ENCODE data around the gene CDK5.
"Not testable (repeated sequence)": the region's sequence is repeated elsewhere in the genome, so short reads cannot be mapped to it uniquely, and the experiment has no call there.

CDK5 gene

DNA sequence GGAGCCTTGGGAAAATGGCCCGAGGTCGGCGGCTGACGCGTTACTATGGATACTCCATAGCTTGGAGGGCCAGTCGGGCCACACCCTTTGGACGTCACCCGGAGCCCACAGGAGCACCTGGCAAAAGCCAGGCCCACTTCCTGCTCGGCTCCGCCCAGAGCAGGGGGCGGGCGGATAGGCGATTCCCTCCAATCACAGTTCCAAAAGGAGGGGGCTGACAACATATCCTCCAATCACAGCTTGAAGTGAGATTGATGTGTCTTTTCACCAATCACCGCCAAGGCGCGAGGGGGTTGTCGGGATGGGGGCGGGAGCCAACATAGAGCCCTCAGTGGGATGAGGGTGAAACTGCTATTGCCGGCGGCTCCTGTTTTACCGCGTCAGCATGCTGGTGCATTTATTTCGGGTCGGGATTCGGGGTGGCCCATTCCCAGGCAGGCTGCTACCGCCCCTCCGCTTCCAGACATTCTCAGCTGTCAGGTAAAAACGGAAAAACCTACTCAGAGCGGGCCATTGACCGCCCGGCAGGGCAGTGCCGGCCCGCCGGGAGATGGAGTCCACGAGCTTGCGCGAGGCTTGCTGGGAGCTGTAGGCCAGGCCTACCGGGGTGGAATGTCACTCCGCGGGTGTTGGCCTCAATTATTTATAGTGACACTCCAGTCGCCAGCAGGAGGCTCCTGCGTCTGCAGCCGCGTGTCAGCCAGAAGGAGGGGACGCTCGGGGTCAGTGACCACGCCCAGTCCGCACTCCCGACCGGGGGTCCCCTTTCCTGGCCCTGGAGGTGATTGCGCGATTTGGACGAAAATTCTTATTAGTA lies 29.4 kb downstream of the CDK5 start, which contains the start of gene ABCB8:
Gene ABCB8 (plus strand): TSS at position 320 of the 817 bp plus-strand sequence. CDS start 66 bp downstream, at position 386.
- Histone ChIP-seq H3K4me3 (ENCODE audit: low read depth, low read length) (peak within 1 kb of the TSS; percentile 91), H3K4me1 (no peaks in the 10 kb centered on the region), H3K27me3 (no peaks in the 10 kb centered on the region), H3K9me3 (no peaks in the 10 kb centered on the region), H3K36me3 (no peaks in the 10 kb centered on the region)
- TF ChIP-seq CTCF (IDR thresholded peaks at IDR 0.05; ENCODE audit: low read depth, low read length): peak; percentile 55
- peak; percentile 98 for DNase-seq

GRCh38 chr7:151027728-151028130 lies 30.0 kb downstream of the CDK5 start:
- peak overlapping the region; percentile 91 for H3K4me3 ChIP-seq (ENCODE audit: low read depth, low read length)
- H3K36me3 ChIP-seq, DNase-seq, H3K9me3 ChIP-seq, H3K4me1 ChIP-seq, H3K27me3 ChIP-seq: not testable (repeated sequence)

DNA sequence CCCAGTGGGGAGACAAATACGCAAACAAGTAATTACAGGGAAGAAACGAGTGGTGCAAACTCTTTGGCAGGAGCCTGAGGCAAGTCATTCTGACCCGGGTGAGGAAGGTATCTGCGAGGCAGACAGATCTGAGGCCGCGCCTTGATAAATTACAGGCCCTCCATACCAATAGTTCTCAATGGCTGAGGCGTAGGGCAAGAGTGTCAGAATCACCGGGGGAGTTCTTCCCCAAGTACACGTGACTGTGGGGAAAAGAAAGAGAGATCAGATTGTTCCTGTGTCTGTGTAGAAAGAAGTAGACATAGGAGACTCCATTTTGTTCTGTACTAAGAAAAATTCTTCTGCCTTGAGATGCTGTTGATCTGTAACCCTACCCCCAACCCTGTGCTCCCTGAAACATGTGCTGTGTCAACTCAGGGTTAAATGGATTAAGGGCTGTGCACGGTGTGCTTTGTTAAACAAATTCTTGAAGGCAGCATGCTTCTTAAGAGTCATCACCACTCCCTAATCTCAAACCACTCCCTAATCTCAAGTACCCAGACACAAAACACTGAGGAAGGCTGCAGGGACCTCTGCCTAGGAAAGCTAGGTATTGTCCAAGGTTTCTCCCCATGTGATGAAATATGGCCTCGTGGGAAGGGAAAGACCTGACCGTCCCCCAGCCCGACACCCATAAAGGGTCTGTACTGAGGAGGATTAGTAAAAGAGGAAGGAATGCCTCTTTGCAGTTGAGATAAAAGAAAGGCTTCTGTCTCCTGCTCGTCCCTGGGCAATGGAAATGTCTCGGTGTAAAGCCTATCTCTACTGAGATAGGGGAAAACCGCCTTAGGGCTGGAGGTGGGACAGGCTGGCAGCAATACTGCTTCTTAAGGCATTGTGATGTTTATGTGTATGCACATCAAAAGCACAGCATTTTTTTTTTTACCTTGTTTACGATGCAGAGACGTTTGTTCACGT lies 30.6 kb downstream of the CDK5 start:
- not testable (repeated sequence) for DNase-seq; H3K4me1 ChIP-seq; H3K36me3 ChIP-seq; H3K9me3 ChIP-seq; H3K4me3 ChIP-seq (ENCODE audit: low read depth, low read length); H3K27me3 ChIP-seq

GRCh38 chr7:151025924-151026671 lies 31.6 kb downstream of the CDK5 start:
- no peaks in the 10 kb centered on the region for H3K4me1 ChIP-seq
- H3K27me3 ChIP-seq: no peaks in the 10 kb centered on the region
- DNase-seq: no peak
- no peak for TF ChIP-seq CTCF (IDR thresholded peaks at IDR 0.05; ENCODE audit: low read depth, low read length)
- H3K4me3 ChIP-seq (ENCODE audit: low read depth, low read length): no peak overlapping the region
- H3K36me3 ChIP-seq: no peaks in the 10 kb centered on the region
- no peaks in the 10 kb centered on the region for H3K9me3 ChIP-seq

GRCh38 chr7:151024435-151025056 lies 33.2 kb downstream of the CDK5 start, which contains the start of gene ATG9B:
Gene ATG9B, minus strand, starts transcription at chr7:151024494. Its CDS starts 71 bp downstream, at chr7:151024423.
- Histone ChIP-seq H3K36me3 (no peaks in the 10 kb centered on the region), H3K4me1 (no peaks in the 10 kb centered on the region), H3K9me3 (no peaks in the 10 kb centered on the region), H3K4me3 (ENCODE audit: low read depth, low read length) (no peak within 1 kb of the TSS), H3K27me3 (no peaks in the 10 kb centered on the region)
- DNase-seq: no peak
- TF ChIP-seq CTCF (IDR thresholded peaks at IDR 0.05; ENCODE audit: low read depth, low read length): no peak

GRCh38 chr7:151023232-151023631 lies 34.5 kb downstream of the CDK5 start:
- Histone ChIP-seq H3K36me3 (no peaks in the 10 kb centered on the region), H3K4me3 (ENCODE audit: low read depth, low read length) (no peak overlapping the region), H3K27me3 (no peaks in the 10 kb centered on the region), H3K4me1 (peaks cover 2% of the 10 kb centered on the region; the same call in 1 of the 2 replicates), H3K9me3 (no peaks in the 10 kb centered on the region)
- no peak for TF ChIP-seq CTCF (IDR thresholded peaks at IDR 0.05; ENCODE audit: low read depth, low read length)
- no peak for DNase-seq
